DMS153 treated with DMSO at 0.1 percent for 48 hours (cell line): ENCODE results near the gene PKNOX2.

Experiments used
- DNase-seq: peaks from one replicate; lab custom pipeline; 2025; ENCODE audit not compliant: unreplicated experiment; lab: John Stamatoyannopoulos, UW

Gene PKNOX2

DNA sequence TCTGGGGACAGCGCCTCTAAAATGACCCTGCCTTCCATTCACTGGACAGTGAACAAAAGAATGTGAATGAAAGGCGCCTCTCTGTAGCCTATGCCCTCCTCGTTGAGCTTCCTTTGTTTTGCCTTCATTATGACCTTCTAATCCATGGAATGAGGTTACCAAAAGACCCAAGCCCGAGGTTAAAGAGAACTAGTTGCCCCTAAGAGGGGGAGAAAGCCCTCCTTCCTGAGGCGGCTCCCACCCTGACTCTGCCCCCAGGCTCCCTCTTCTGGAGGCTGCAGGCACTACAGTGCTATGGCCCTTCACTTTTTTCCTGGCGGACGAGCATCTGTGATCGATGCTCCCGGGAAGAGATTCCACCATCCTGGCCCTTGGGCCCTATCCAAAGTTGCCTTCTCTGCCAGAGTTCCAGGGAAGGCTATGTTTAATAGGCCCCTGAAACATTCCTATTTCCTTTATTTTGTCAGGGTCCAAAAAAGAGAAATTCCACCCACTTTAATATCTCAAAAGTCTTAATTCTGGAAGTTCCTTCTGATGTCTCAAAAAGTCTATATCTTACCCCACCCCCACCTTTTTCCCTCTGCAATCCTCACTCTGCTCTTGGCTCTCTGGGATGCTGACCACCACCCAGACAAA lies 184.2 kb downstream of the PKNOX2 start:
- peak; percentile 6 for DNase-seq

GRCh38 chr11:125350206-125351032 lies 185.9 kb downstream of the PKNOX2 start:
- no peak for DNase-seq

GRCh38 chr11:125351033-125351867 lies 186.7 kb downstream of the PKNOX2 start:
- DNase-seq, result no peak

DNA sequence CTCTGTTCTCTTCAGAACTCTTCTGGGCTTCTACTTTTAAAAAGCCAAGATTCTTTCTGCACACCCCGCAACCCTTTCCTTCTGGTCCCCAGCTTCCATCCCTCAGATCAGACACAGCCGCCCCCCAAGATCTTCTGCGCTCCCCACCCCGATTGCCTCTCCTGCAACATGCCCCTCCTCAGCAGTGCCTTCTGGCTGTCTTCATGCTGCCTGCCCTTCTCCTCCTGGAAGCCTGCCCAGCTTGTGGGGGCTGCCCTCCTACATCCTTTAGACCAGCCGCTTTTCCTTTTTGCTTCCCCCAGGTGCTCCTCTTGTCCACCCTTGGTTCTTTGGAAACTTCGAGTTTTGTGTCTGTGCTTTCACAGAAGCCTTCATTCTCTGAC lies 187.3 kb downstream of the PKNOX2 start:
- DNase-seq, result no peak

GRCh38 chr11:125356797-125357196 lies 192.2 kb downstream of the PKNOX2 start:
- DNase-seq, result no peak

DNA sequence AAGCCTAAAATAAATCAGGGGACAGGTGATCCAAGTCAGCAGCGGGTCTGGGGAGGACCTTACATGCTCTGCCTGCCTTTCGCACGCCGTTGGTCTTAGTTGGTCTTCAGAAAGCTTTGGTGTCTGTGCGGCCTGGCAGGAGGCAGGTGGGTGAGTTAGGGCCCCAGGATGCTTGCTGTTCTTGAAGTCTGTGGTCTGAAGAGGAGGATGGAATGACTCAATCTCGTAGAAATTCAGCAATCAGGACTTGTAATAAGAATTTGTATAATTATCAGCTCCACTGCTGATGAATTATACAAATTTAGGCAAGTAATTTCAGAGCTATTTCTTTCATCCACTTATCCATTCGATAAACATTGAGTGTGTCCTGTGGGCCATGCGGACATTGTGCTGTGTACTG lies 193.0 kb downstream of the PKNOX2 start:
- no peak for DNase-seq

GRCh38 chr11:125358254-125358840 lies 193.8 kb downstream of the PKNOX2 start:
- no peak for DNase-seq

- DNase-seq, result no peak
Observed at GRCh38 chr11:125359130-125359529, 194.6 kb downstream of the PKNOX2 start.

GRCh38 chr11:125360066-125360465 lies 195.5 kb downstream of the PKNOX2 start:
- DNase-seq, result no peak

GRCh38 chr11:125364121-125364826 lies 199.7 kb downstream of the PKNOX2 start:
- DNase-seq, result no peak

- DNase-seq, result no peak
Observed at GRCh38 chr11:125365196-125365931, 200.8 kb downstream of the PKNOX2 start.

DNA sequence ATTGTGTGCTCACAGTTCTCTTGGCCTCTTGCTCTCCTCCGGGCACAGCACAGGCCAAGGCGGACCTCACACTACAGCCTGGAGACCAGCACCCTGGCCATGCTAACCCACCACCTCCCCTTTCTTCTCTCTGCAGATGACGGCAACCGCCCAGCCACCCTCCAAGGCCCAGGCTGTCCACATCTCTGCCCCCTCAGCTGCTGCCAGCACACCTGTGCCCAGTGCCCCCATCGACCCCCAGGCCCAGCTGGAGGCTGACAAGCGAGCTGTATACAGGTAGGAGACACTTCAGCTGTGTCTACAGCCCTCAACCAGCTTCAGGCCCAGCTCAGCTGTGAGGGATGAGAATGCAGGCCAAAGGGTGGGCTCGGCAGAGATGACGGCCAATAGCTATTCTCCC lies 203.2 kb downstream of the PKNOX2 start:
- DNase-seq, result no peak

- no peak for DNase-seq
Observed at GRCh38 chr11:125368757-125369156, 204.2 kb downstream of the PKNOX2 start.

DNA sequence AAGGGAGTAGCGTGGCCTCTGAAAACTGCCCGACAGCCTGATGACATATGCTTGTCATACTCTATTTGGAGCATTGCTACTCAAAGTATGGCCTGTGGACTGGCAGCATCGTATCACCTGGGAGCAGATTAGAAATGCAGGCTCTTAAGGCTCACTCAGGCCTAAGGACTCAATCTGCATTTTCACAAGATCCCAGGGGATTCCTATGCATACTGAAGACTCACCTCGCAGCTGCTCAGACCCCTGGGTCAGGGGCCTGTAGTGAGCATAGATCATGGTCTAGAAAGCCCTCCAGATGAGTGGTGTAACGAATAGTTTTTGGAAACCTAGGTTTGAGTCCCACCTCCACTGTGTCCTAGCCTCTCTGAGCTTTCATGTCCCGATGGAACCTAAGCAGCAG lies 205.3 kb downstream of the PKNOX2 start:
- DNase-seq, result no peak

DNA sequence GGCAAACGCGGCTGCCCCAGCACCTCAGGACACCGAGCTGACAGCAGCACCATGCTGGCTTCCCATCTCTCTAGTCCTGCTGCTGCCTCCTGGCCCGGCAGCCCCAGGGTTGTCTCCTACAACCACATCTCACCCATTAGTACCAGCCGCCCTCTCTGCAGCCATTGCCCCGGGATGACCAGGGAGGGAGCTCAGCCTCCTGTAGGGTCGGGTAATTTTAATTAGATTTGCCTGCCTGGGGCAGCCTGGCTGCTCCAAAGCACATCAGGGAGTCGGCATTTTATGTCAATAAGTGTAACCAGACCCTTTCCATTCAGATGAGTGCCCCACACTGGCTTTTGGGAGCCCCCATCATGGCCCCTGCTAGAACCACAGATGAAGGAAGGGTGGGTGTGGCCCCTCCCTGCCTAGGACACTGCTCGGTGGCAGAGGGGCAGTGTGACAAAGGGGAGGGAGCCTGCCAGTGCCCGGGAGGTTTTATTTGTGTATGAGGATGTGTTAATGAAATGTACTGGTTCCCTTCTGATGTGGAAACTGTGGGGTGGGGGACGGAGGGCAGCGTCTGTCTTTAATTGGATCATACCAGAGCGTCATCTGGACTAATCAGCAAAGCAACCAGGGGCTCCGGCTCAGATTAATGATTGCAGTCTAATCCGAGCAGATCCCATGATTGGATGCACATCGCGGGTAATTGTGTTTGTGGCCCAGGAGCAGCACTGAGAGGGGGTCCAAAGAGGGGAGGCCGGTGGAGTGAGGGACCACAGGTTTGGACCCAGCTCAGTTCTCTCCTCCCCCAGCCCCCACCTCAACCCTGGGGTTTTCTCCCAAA lies 206.2 kb downstream of the PKNOX2 start:
- DNase-seq, result no peak

DNA sequence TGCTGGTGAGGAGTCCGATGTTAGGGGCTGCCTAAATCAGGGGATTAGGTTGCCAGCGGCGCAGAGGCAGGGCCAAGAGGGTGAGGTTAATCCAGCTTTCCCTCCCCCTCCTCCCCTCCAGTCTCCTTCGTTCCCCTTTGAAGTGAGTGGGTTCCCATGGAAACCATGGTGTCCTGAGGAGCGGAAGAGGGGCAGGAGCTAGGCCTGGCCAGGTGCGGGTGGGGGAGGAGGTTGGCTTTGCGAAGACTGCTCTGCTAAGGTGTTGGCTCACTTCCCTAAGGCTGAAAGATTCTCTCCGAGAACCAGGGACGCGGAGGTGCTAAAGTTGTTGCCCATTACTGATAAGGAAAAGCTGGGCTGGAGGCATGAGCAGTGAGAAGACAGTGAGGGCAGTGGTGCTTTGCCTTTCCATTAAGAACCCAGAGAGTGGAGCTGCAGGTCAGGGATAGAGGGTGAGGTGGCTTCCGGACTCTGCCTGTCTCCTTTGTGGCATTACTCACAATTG lies 206.9 kb downstream of the PKNOX2 start:
- DNase-seq, result no peak

GRCh38 chr11:125372088-125372487 lies 207.5 kb downstream of the PKNOX2 start:
- DNase-seq, result no peak

DNA sequence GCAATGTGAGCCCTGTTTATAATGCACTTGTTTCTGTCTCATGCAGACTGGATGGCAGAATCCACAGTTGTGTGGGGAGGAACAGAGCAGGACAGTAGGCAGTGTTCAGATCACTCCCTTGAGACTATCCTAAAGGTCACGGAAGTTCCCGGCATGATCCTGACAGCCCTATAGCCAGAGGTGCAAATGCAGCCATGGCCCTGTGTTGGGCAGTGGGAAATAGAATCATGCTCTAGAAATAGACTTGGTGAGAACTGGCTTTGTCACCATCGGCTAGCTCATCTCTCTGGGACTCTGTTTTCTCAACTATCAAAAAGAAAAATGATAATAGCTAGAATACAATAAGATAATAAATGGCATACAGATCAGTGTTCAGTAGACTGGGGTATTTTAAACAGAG lies 208.4 kb downstream of the PKNOX2 start:
- DNase-seq, result no peak
